ENCODE data around the gene MTUS2.

DNA sequence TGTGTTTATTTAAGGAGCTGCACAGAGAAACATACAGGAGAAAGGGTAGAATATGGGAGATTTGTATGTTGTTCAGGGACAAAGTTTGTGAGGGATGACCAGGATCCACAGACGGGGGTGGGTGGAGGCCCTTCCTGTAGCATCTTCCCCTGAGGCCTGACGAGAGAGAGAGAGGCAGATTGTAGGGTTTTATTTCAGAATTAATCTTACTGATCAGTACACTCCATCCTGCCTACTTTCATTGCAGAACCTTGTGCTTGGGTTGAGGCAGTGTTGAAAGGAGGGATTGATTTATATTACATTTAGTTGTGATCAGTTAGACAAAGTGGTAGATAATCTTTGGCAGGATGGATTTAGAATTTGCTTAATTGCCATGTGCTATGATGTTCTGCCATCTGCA lies 39.6 kb downstream of the MTUS2 start:
- TF ChIP-seq, protein P1, sequence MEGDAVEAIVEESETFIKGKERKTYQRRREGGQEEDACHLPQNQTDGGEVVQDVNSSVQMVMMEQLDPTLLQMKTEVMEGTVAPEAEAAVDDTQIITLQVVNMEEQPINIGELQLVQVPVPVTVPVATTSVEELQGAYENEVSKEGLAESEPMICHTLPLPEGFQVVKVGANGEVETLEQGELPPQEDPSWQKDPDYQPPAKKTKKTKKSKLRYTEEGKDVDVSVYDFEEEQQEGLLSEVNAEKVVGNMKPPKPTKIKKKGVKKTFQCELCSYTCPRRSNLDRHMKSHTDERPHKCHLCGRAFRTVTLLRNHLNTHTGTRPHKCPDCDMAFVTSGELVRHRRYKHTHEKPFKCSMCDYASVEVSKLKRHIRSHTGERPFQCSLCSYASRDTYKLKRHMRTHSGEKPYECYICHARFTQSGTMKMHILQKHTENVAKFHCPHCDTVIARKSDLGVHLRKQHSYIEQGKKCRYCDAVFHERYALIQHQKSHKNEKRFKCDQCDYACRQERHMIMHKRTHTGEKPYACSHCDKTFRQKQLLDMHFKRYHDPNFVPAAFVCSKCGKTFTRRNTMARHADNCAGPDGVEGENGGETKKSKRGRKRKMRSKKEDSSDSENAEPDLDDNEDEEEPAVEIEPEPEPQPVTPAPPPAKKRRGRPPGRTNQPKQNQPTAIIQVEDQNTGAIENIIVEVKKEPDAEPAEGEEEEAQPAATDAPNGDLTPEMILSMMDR (IDR thresholded peaks at IDR 0.05 in 8 of 11, conservative IDR thresholded peaks at IDR 0.05 in 3 of 11), result no peak
- TF ChIP-seq POLR2A (IDR thresholded peaks at IDR 0.05), result no peak
